A673 (cell line): ENCODE measurements around the gene SLC12A3.

ENCODE experiments used
- CTCF ChIP-seq: fragments of 300-800, 200-600 bp; sonication (generic); conservative IDR thresholded peaks from 2 replicates; pipeline ENCODE4 v1.5.1; 2017; ENCODE audit warnings: low read depth, mild to moderate bottlenecking, antibody characterized with exemption, low read length, moderate library complexity, mixed read lengths
- EZH2 ChIP-seq: fragments of 200-600 bp; sonication (generic); IDR thresholded peaks from 2 replicates; pipeline ENCODE4 v1.6.1; 2017; ENCODE audit warnings: borderline replicate concordance, low read depth, mild to moderate bottlenecking, mixed read lengths, antibody characterized with exemption, low read length; ENCODE audit not compliant: poor library complexity, severe bottlenecking

- TF ChIP-seq CTCF (no peak), EZH2 (no peak)
Observed at GRCh38 chr16:56886296-56886695, 21.3 kb downstream of the SLC12A3 start.
